GM10248 (cell line): ENCODE measurements around the gene DUSP1.

Source experiments
- CTCF ChIA-PET: fragments of 300-600 bp; sonication (Branson Sonifier 250); formaldehyde crosslinking; extraction: SDS; loops from one replicate; lab custom pipeline; 2021; ENCODE audit warnings: antibody characterized with exemption; lab: Yijun Ruan, JAX
- POLR2A ChIA-PET: fragments of 350-650 bp; sonication (Branson Sonifier 250); formaldehyde crosslinking; extraction: SDS; loops from one replicate; lab custom pipeline; 2020; ENCODE audit warnings: antibody characterized with exemption; lab: Yijun Ruan, JAX
- DNase-seq: peaks from one replicate; pipeline ENCODE4 v3.0.0; 2012; ENCODE audit errors: extremely low spot score
- CTCF ChIP-seq: IDR thresholded peaks from 2 replicates; pipeline ENCODE4 v1.5.1; 2012; ENCODE audit warnings: mild to moderate bottlenecking, low read depth; ENCODE audit errors: extremely low read depth, missing control alignments, control extremely low read depth

The DUSP1 gene

DNA sequence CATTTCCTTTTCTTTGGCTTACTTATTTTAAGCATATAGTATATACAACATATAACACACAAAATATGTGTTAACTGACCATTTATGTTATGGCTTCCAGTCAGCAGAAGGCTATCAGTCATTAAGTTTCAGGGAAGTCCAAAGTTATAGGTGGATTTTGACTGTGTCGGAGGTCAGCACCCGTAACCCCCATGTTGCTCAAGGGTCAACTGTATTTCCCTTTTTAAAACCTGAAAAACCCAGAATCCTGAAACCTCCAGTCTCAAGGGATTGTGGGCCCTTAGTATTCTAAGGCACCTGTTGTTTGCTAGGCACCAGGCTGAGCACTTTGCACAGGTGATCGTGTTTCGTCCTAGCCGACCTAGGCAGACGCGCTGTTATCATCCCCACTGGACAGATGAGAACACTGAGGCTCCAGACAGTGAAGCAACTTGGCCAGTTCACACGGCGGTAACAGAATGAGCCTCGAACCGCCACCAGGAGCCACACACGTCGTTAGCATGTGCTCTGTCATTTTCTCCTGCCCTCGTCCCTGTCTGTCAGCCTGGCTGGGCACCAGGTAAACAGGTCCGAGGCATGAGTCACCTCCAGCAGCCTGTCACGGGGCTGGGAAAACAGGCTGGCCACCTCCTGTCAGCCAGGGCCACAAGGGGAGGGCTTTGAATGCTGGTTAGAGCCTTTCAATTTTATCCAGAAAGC lies 39.9 kb downstream of the DUSP1 start:
- ChIA-PET POLR2A (no interaction called here), CTCF (interaction anchor here (0.8 to 1.4 kb wide), 2 partner anchors 14 to 16 kb away, joined by 4 read pairs; no protein-coding TSS in a partner anchor)
- TF ChIP-seq CTCF: no peak
- no peak for DNase-seq

DNA sequence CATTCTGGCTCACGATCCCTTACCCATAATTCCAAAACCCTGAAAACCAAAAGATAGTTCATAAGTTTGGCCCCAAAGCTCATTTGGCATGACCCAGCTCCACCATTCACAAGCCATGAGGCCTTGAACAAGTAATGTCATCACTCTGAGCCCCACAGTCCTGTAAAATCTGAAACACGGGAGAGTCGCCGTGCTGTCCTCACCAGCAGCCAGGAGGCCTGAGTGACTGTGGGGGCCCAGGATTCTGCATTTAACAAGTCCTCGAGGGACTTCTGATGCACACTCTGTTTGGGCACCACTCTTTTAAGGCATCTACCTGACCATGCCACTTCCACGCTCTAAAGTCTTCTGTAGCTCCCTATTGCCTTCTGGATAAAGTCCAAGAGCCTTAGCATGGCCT lies 40.8 kb downstream of the DUSP1 start:
- POLR2A ChIA-PET: no interaction called here
- DNase-seq: no peak
- CTCF ChIA-PET: interaction anchor here (0.8 kb wide), 1 partner anchor 15 kb away, joined by 4 read pairs; no protein-coding TSS in a partner anchor
- no peak for TF ChIP-seq CTCF

DNA sequence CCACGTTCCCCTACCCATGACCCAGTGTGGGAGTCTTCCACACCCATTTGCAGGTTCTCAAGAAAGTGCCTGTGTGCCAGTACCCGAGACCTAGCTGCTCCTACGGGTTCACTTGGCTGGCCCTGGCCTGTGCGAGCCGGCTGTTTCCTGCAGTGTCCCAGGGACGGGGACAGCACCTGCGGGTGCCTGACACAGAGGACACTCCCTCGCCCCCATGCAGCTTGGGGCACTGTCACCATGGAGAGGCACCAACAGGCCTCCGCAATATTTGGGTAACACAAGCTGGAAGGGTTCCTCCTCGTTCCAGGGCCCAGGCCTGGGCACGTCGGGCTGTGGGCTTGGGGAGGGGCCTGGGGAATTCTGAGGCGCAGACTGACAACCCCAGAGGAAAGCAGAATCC lies 41.4 kb downstream of the DUSP1 start:
- DNase-seq: no peak
- ChIA-PET CTCF (interaction anchor here (3.5 kb wide), 1 partner anchor 13 kb away, joined by 19 read pairs; no protein-coding TSS in a partner anchor), POLR2A (no interaction called here)
- no peak for TF ChIP-seq CTCF

- TF ChIP-seq CTCF: no peak
- CTCF ChIA-PET: interaction anchor here (0.7 to 3.5 kb wide), 4 partner anchors 9 to 203 kb away, joined by 3 to 25 read pairs (median 12); no protein-coding TSS in a partner anchor
- POLR2A ChIA-PET: interaction anchor here (0.6 kb wide), 1 partner anchor 380 kb away, joined by 3 read pairs; no protein-coding TSS in a partner anchor
- DNase-seq: no peak
These were observed 42.3 kb downstream of the DUSP1 start for GRCh38 chr5:172728481-172729241.

DNA sequence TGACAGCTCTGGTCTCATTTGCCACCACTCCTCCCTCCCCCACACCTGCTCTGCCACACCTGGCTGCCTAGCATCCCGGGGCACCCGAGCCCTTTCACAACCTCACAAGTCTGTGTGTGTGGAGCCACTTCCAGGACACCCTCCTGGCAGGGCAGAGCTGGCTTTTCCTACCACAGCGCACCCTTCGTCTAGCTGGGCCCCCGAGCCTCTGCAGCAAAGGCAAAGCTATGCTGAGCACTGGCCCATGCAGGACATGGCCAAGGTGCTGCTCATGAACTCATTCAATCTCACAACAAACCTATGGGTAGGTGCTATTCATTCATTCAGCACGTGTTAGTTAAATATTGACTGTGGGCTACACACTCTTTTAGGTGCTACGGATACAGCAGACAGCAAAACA lies 43.4 kb downstream of the DUSP1 start:
- POLR2A ChIA-PET: no interaction called here
- no peak for TF ChIP-seq CTCF
- CTCF ChIA-PET: interaction anchor here (1.3 to 3.5 kb wide), 3 partner anchors 11 to 45 kb away, joined by 3 to 25 read pairs (median 19); no protein-coding TSS in a partner anchor
- no peak for DNase-seq

- ChIA-PET CTCF (interaction anchor here (0.6 to 3.5 kb wide), 4 partner anchors 10 to 207 kb away, joined by 3 to 25 read pairs (median 11); no protein-coding TSS in a partner anchor), POLR2A (no interaction called here)
- TF ChIP-seq CTCF: no peak
These were observed 44.0 kb downstream of the DUSP1 start for GRCh38 chr5:172726966-172727365.

More at GRCh38 chr5:172726966-172727365, 44.0 kb downstream of the DUSP1 start:
- DNase-seq: no peak
